Calu3 (cell line): Measurements from ENCODE around the gene ARMC3. TPM values are rescaled to one million over a fixed set of nuclear protein-coding genes. Genes with fewer than 3 reads are reported as not detected.

Experiments
- BruUV-seq: library from RNA; stranded (reverse); fragments of 400-500 nt; replicated peaks from 2 replicates; lab custom pipeline; 2021; lab: Mats Ljungman, UMichigan
- CTCF ChIA-PET: fragments of 300-600 bp; sonication (Branson Sonifier 250); formaldehyde crosslinking; loops from one replicate; lab custom pipeline; 2022; ENCODE audit warnings: antibody characterized with exemption; lab: Charles Lee
- DNase-seq: peaks from one replicate; pipeline ENCODE4 v3.0.0; 2022
- H3K27ac Mint-ChIP-seq: one replicate; pipeline ENCODE4 v1.8.0; 2022; ENCODE audit warnings: mixed read lengths; ENCODE audit not compliant: unreplicated experiment
- H3K27me3 Mint-ChIP-seq: one replicate; pipeline ENCODE4 v1.8.0; 2022; ENCODE audit warnings: mixed read lengths; ENCODE audit not compliant: unreplicated experiment
- H3K36me3 Mint-ChIP-seq: one replicate; pipeline ENCODE4 v1.8.0; 2022; ENCODE audit warnings: mild to moderate bottlenecking, moderate library complexity, mixed read lengths; ENCODE audit not compliant: insufficient read depth, unreplicated experiment
- H3K4me1 Mint-ChIP-seq: one replicate; pipeline ENCODE4 v1.8.0; 2022; ENCODE audit warnings: mild to moderate bottlenecking, low read depth, mixed read lengths; ENCODE audit not compliant: unreplicated experiment
- H3K4me3 Mint-ChIP-seq: one replicate; pipeline ENCODE4 v1.8.0; 2022; ENCODE audit warnings: mild to moderate bottlenecking, low read depth, moderate library complexity, mixed read lengths; ENCODE audit not compliant: unreplicated experiment
- H3K9me3 Mint-ChIP-seq: one replicate; pipeline ENCODE4 v1.8.0; 2022; ENCODE audit warnings: low read depth, mixed read lengths; ENCODE audit not compliant: unreplicated experiment
- CTCF ChIP-seq: fragments of 200-600 bp; IDR thresholded peaks from one replicate; pipeline ENCODE4 v1.8.0; 2022; ENCODE audit warnings: antibody characterized with exemption; ENCODE audit not compliant: unreplicated experiment
- intact Hi-C: fragments of 100-400 bp; cut with micrococcal nuclease; formaldehyde crosslinking; loops from one replicate; pipeline ENCODE4 v1.10.0; 2022; ENCODE audit not compliant: unreplicated experiment
- total RNA-seq: library from RNA; stranded (reverse); gene quantifications from 2 replicates; pipeline ENCODE4 v1.2.3, GENCODE V29; 2022

Gene ARMC3
- total RNA-seq, 1 experiment from 2014 or later, result 0.97 TPM

DNA sequence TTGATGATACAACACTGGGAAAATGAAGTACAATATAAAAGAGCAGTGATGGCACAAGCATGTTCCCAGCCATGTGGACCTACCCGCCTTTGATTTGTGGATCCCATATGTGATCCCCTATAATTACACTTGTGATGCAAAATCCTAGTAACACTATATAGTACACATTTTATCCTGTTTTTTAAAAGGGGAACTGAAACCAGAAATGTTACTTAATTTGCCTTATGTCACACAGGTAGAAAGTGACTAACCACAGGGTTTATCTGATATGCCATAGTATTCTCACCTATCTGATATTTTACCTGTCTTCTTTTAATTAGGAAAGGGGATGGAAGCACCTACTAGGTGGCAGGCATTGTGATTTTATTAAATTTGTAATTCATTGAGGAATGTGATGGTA, 35.0 kb downstream of the ARMC3 start:
- H3K27ac Mint-ChIP-seq, result no peak overlapping the region
- H3K4me3 Mint-ChIP-seq, result no peak overlapping the region
- no peaks in the 10 kb centered on the region for H3K9me3 Mint-ChIP-seq

GRCh38 chr10:22969704-22970103, 41.9 kb downstream of the ARMC3 start:
- CTCF ChIA-PET, result no interaction called here
- intact Hi-C loops, result no loop called here
- Mint-ChIP-seq H3K36me3 (no peaks in the 10 kb centered on the region), H3K4me1 (no peaks in the 10 kb centered on the region), H3K9me3 (no peaks in the 10 kb centered on the region), H3K27me3 (no peaks in the 10 kb centered on the region), H3K4me3 (no peak overlapping the region), H3K27ac (no peak overlapping the region)
- no peak for TF ChIP-seq CTCF
- no peak for DNase-seq
- no TSS peak for BruUV-seq

More for the DNA sequence above, 35.0 kb downstream of the ARMC3 start:
- peaks cover 8% of the 10 kb centered on the region for H3K4me1 Mint-ChIP-seq
- DNase-seq, result no peak
- TF ChIP-seq CTCF, result no peak
- CTCF ChIA-PET, result no interaction called here
- BruUV-seq, result no TSS peak
- no peaks in the 10 kb centered on the region for H3K36me3 Mint-ChIP-seq
- intact Hi-C loops, result no loop called here
- H3K27me3 Mint-ChIP-seq, result no peaks in the 10 kb centered on the region

DNA sequence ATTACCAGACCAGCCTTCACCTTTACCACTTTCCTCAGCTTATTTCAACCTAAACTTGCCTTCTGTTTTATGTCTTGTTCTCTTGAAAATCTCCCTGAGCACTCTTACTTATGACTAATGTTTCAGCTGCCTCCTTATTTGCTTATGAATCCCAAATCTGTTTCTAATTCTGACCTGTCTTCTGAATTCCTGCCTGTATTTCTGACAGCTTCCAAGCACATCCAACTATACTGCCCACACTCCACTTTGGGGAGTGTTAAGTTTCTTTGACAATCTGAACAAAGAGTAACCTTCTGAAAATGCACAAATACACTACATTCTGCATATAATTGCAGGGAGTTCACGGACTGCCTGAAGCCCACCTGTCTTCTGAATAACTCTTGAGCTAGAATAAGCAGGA, 48.7 kb downstream of the ARMC3 start:
- DNase-seq, result no peak
- no peaks in the 10 kb centered on the region for H3K27me3 Mint-ChIP-seq
- H3K4me3 Mint-ChIP-seq, result no peak overlapping the region
- H3K9me3 Mint-ChIP-seq, result no peaks in the 10 kb centered on the region
- CTCF ChIA-PET, result no interaction called here
- no peaks in the 10 kb centered on the region for H3K4me1 Mint-ChIP-seq
- H3K36me3 Mint-ChIP-seq, result no peaks in the 10 kb centered on the region
- TF ChIP-seq CTCF, result no peak
- no peak overlapping the region for H3K27ac Mint-ChIP-seq
- intact Hi-C loops, result no loop called here
- no TSS peak for BruUV-seq

GRCh38 chr10:22977751-22978150, 49.9 kb downstream of the ARMC3 start:
- Mint-ChIP-seq H3K4me3 (no peak overlapping the region), H3K36me3 (no peaks in the 10 kb centered on the region), H3K4me1 (no peaks in the 10 kb centered on the region), H3K27ac (no peak overlapping the region), H3K27me3 (no peaks in the 10 kb centered on the region), H3K9me3 (no peaks in the 10 kb centered on the region)
- no peak for DNase-seq
- no peak for TF ChIP-seq CTCF
- CTCF ChIA-PET, result no interaction called here
- BruUV-seq, result no TSS peak
- intact Hi-C loops, result no loop called here

DNA sequence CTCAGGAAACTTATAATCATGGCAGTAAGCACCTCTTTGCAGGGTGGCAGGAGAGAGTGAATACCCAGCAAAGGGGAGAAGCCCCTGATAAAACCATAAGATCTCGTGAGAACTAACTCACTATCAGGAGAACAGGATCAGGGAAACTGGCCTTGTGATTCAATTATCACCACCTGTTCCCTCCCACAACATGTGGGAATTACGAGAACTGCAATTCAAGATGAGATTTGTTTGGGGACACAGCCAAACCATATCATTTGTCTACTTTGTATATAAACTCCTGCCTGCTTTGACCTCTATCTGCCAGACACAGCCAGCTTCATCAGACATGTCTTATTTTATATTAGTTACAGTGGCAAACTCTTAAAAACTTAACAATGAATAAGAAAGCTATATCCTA, 50.4 kb downstream of the ARMC3 start:
- no peaks in the 10 kb centered on the region for H3K9me3 Mint-ChIP-seq
- H3K4me1 Mint-ChIP-seq, result no peaks in the 10 kb centered on the region

More for the DNA sequence above, 50.4 kb downstream of the ARMC3 start:
- BruUV-seq, result no TSS peak
- no peaks in the 10 kb centered on the region for H3K36me3 Mint-ChIP-seq
- H3K27me3 Mint-ChIP-seq, result no peaks in the 10 kb centered on the region
- no peak for TF ChIP-seq CTCF
- CTCF ChIA-PET, result no interaction called here
- no peak overlapping the region for H3K4me3 Mint-ChIP-seq
- H3K27ac Mint-ChIP-seq, result no peak overlapping the region
- DNase-seq, result no peak
- intact Hi-C loops, result no loop called here
